Measurements from ENCODE around the gene TRPM8. TPM values are rescaled to one million over a fixed set of nuclear protein-coding genes. Genes with fewer than 3 reads are reported as not detected.

TRPM8 gene
- polyA plus RNA-seq, 2 of the 4 experiments (the other 2 are of a cell fraction) = 0.25 to 0.97 TPM

DNA sequence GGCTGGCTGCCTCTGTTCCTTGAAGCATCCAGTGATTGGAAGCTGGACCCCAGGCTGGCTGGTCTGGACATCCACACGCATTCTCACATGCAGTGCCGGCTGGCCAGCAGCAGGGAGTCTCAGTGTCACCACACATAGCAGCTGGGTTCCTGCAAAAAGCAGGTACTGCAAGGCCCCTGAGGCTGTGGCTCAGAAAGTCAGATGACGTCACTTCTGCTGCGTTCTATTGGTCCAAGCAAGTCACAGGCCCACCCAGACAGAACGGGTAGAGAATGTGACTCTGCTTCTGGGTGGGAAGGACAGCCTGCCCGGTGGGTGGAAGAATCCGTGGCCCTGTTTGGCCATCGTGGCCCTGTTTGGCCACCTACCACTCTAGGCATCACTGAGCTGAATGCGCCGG, 82.0 kb downstream of the TRPM8 start:
- ChIA-PET CTCF (interaction anchor here (0.7 to 2.1 kb wide), 4 partner anchors 9 to 92 kb away, joined by 3 to 5 read pairs (median 3); no protein-coding TSS in a partner anchor), POLR2A (no interaction called here)
- 0 out of 6 replicates have a peak, but pooled peaks of 1 of the 2 experiments have one; percentile 37 for ATAC-seq

DNA sequence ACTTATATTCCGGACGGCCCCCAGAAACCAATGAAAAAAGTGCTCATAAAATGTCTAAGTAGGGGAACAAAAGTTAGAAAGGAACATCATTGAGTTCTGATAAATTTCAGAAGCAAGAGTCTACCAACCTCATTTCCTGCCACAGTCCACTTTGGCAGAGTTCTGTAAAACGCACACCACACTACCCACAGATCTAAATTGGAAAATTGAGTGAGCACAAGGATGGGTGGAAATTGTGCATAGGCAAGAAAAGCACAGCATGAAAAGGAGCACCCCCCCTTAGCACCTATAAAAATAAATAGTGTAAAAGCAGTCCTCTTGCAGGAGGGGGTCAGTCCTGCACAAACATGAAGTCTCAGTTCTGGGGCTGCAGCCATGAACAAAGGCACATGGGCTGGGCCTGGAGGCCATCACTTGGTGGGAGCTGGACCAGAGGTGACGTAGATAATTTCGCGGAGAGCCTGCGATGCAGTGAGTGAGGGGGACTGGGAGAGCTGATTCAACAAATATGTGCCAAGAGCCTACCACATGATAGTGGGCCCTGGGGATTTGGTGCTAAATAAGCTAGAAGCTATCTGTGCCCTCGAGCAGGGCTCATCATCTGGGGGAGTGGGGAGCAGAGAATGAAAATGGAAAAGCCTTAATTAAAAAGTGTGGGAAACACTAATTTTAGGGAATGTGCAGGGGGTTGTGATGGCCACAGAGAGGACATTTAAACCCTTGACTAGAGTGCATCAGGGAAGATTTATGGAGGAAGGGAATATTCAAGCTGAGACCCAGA, 84.4 kb downstream of the TRPM8 start:
- Histone ChIP-seq H3K4me3 (no peak overlapping the region), H3K4me2 (no peak overlapping the region), H3K9me3 (no peaks in the 10 kb centered on the region), H3K4me1 (peaks cover 19% of the 10 kb centered on the region), H3K27ac (peak overlapping the region in 1 of 2 experiments; percentile 34; a peak in 3 of 6 replicates)
- no peak for TF ChIP-seq JUNB (IDR thresholded peaks at IDR 0.05)
- no peak for TF ChIP-seq ZNF302 (CRISPR knock-in tag; IDR thresholded peaks at IDR 0.05)
- no peak for TF ChIP-seq JUN (IDR thresholded peaks at IDR 0.05)
- TF ChIP-seq FOSL2 (IDR thresholded peaks at IDR 0.05) = no peak
- TF ChIP-seq FOSL2 (CRISPR knock-in tag; IDR thresholded peaks at IDR 0.05) = no peak
- no peak for TF ChIP-seq ESRRA (IDR thresholded peaks at IDR 0.05; ENCODE audit: borderline replicate concordance, low read length)
- WGBS (ENCODE audit: missing lambda C conversion rate) = 92% methylated on average over 8 of the region's 8 CpGs
- no peak for FAIRE-seq
- no peak for ATAC-seq
- POLR2A ChIA-PET = no interaction called here
- CTCF ChIA-PET = interaction anchor here (1.2 to 1.6 kb wide), 2 partner anchors 12 to 144 kb away, joined by 3 read pairs; no protein-coding TSS in a partner anchor
- DNase-seq (ENCODE audit: low read depth in 1 of 2, low spot score in 1 of 2) = no peak

More for the DNA sequence above, 82.0 kb downstream of the TRPM8 start:
- DNase-seq (ENCODE audit: low read depth in 1 of 2, low spot score in 1 of 2) = no peak
- Histone ChIP-seq H3K9me3 (no peaks in the 10 kb centered on the region), H3K4me1 (peaks cover 10% of the 10 kb centered on the region), H3K27ac (peak overlapping the region in 1 of 2 experiments; percentile 31; a peak in 1 of 6 replicates), H3K4me3 (no peak overlapping the region), H3K4me2 (no peak overlapping the region)
- 78% methylated on average over 5 of the region's 10 CpGs for WGBS (ENCODE audit: missing lambda C conversion rate)
- no peak for FAIRE-seq
- TF ChIP-seq, protein P1, sequence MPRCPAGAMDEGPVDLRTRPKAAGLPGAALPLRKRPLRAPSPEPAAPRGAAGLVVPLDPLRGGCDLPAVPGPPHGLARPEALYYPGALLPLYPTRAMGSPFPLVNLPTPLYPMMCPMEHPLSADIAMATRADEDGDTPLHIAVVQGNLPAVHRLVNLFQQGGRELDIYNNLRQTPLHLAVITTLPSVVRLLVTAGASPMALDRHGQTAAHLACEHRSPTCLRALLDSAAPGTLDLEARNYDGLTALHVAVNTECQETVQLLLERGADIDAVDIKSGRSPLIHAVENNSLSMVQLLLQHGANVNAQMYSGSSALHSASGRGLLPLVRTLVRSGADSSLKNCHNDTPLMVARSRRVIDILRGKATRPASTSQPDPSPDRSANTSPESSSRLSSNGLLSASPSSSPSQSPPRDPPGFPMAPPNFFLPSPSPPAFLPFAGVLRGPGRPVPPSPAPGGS (IDR thresholded peaks at IDR 0.05) = no peak
- TF ChIP-seq ZC3H11A (IDR thresholded peaks at IDR 0.05) (no peak), TFCP2L1 (CRISPR knock-in tag; IDR thresholded peaks at IDR 0.05) (no peak), EHF (CRISPR knock-in tag; IDR thresholded peaks at IDR 0.05) (no peak), RARB (CRISPR knock-in tag; IDR thresholded peaks at IDR 0.05) (no peak), JUN (IDR thresholded peaks at IDR 0.05) (no peak), HDAC2 (IDR thresholded peaks at IDR 0.05) (no peak), HOXB13 (CRISPR knock-in tag; IDR thresholded peaks at IDR 0.05; ENCODE audit: low read depth) (no peak), KDM5A (IDR thresholded peaks at IDR 0.05) (no peak), HOXA7 (CRISPR knock-in tag; IDR thresholded peaks at IDR 0.05) (no peak), RFX5 (IDR thresholded peaks at IDR 0.05) (no peak)
- TF ChIP-seq, protein P2, sequence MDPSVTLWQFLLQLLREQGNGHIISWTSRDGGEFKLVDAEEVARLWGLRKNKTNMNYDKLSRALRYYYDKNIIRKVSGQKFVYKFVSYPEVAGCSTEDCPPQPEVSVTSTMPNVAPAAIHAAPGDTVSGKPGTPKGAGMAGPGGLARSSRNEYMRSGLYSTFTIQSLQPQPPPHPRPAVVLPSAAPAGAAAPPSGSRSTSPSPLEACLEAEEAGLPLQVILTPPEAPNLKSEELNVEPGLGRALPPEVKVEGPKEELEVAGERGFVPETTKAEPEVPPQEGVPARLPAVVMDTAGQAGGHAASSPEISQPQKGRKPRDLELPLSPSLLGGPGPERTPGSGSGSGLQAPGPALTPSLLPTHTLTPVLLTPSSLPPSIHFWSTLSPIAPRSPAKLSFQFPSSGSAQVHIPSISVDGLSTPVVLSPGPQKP (IDR thresholded peaks at IDR 0.05; ENCODE audit: low read depth, low read length) = no peak
- TF ChIP-seq, protein P3, sequence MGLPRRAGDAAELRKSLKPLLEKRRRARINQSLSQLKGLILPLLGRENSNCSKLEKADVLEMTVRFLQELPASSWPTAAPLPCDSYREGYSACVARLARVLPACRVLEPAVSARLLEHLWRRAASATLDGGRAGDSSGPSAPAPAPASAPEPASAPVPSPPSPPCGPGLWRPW (IDR thresholded peaks at IDR 0.05) = no peak

DNA sequence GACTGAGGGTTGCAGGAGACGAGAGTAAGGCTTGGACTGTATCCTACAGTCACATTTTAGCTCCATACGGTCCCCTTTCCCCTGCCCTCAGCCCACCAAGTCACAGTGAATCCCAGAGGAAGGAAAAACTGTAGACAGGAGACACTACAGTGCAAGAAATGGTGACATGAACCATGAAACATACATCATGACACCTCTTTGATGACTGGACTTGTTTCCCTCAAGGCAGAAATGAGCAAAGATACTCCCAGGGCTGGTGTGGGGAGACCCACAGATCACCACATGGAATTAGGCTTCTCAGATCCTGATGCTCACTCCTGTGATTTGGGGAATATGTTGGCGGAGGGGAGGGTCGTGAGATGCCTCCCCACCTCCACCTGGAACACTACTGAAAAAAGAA, 85.1 kb downstream of the TRPM8 start:
- no peak for TF ChIP-seq ZC3H11A (IDR thresholded peaks at IDR 0.05)
- TF ChIP-seq, protein P4, sequence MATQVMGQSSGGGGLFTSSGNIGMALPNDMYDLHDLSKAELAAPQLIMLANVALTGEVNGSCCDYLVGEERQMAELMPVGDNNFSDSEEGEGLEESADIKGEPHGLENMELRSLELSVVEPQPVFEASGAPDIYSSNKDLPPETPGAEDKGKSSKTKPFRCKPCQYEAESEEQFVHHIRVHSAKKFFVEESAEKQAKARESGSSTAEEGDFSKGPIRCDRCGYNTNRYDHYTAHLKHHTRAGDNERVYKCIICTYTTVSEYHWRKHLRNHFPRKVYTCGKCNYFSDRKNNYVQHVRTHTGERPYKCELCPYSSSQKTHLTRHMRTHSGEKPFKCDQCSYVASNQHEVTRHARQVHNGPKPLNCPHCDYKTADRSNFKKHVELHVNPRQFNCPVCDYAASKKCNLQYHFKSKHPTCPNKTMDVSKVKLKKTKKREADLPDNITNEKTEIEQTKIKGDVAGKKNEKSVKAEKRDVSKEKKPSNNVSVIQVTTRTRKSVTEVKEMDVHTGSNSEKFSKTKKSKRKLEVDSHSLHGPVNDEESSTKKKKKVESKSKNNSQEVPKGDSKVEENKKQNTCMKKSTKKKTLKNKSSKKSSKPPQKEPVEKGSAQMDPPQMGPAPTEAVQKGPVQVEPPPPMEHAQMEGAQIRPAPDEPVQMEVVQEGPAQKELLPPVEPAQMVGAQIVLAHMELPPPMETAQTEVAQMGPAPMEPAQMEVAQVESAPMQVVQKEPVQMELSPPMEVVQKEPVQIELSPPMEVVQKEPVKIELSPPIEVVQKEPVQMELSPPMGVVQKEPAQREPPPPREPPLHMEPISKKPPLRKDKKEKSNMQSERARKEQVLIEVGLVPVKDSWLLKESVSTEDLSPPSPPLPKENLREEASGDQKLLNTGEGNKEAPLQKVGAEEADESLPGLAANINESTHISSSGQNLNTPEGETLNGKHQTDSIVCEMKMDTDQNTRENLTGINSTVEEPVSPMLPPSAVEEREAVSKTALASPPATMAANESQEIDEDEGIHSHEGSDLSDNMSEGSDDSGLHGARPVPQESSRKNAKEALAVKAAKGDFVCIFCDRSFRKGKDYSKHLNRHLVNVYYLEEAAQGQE (IDR thresholded peaks at IDR 0.05) = no peak
- DNase-seq (ENCODE audit: low read depth in 1 of 2, low spot score in 1 of 2) (no peak), ATAC-seq (no peak), FAIRE-seq (no peak)
- H3K9me3 ChIP-seq = no peaks in the 10 kb centered on the region
- no peak overlapping the region for H3K4me3 ChIP-seq
- POLR2A ChIA-PET = no interaction called here
- 93% methylated on average over 4 of the region's 4 CpGs for WGBS (ENCODE audit: missing lambda C conversion rate)
- peak overlapping the region in 1 of 2 experiments; percentile 34; a peak in 3 of 6 replicates for H3K27ac ChIP-seq
- CTCF ChIA-PET = interaction anchor here (1.2 to 1.6 kb wide), 2 partner anchors 12 to 145 kb away, joined by 3 read pairs; no protein-coding TSS in a partner anchor
- peaks cover 19% of the 10 kb centered on the region for H3K4me1 ChIP-seq
- no peak overlapping the region for H3K4me2 ChIP-seq
